Mesenchymal stem cell (in vitro differentiated cells and primary cell): ENCODE results near the gene MLEC.

Experiments
- DNase-seq: peaks from one replicate; pipeline ENCODE4 v3.0.0-alpha.2; 2013
- H2AFZ ChIP-seq: one replicate; pipeline ENCODE4 v1.6.1; 2013; ENCODE audit warnings: low read depth, mild to moderate bottlenecking, control low read depth, inconsistent platforms, low read length, moderate library complexity
- H2AK5ac ChIP-seq: 2 replicates; pipeline ENCODE4 v1.6.1; 2013; ENCODE audit warnings: low read length, moderate library complexity, mild to moderate bottlenecking, inconsistent platforms; ENCODE audit not compliant: severe bottlenecking
- H2BK120ac ChIP-seq: one replicate; pipeline ENCODE4 v1.6.1; 2013; ENCODE audit warnings: low read depth, mild to moderate bottlenecking, inconsistent platforms, low read length, moderate library complexity
- H2BK12ac ChIP-seq, 2 experiments: one replicate each; pipeline ENCODE4 v1.6.1; 2013; ENCODE audit warnings: inconsistent platforms in 2 of 2, low read length in 2 of 2, mild to moderate bottlenecking in 2 of 2, moderate library complexity in 2 of 2, control low read depth in 1 of 2
- H2BK15ac ChIP-seq: one replicate; pipeline ENCODE4 v1.6.1; 2013; ENCODE audit warnings: mild to moderate bottlenecking, low read depth, inconsistent platforms; ENCODE audit not compliant: poor library complexity, severe bottlenecking
- H2BK5ac ChIP-seq: 2 replicates; pipeline ENCODE4 v1.6.1; 2013; ENCODE audit warnings: low read depth, mild to moderate bottlenecking, low read length, control low read depth, inconsistent platforms; ENCODE audit not compliant: poor library complexity, severe bottlenecking
- H3K14ac ChIP-seq, 2 experiments: one replicate each; pipeline ENCODE4 v1.6.1; 2013; ENCODE audit warnings: inconsistent platforms in 2 of 2, low read length in 2 of 2, control low read depth in 1 of 2, mild to moderate bottlenecking in 1 of 2, moderate library complexity in 1 of 2
- H3K18ac ChIP-seq, 2 experiments: one replicate each; pipeline ENCODE4 v1.6.1; 2013; ENCODE audit warnings: inconsistent platforms in 2 of 2, low read length in 2 of 2, control low read depth in 1 of 2, low read depth in 1 of 2, mild to moderate bottlenecking in 1 of 2
- H3K23ac ChIP-seq, 2 experiments: one replicate each; pipeline ENCODE4 v1.6.1; 2013; ENCODE audit warnings: inconsistent platforms in 2 of 2, low read length in 2 of 2, mild to moderate bottlenecking in 2 of 2, moderate library complexity in 2 of 2, control low read depth in 1 of 2
- H3K27ac ChIP-seq: 2 replicates; pipeline ENCODE4 v1.5.1; 2013; ENCODE audit warnings: mild to moderate bottlenecking, moderate library complexity, low read length, control low read depth, inconsistent platforms; ENCODE audit not compliant: poor library complexity, severe bottlenecking
- H3K27me3 ChIP-seq, 2 experiments: 2 replicates each; pipeline versions ENCODE4 v1.6.1 to v1.7.0; 2013; ENCODE audit warnings: low read length in 2 of 2, mild to moderate bottlenecking in 2 of 2, moderate library complexity in 2 of 2, control low read depth in 1 of 2, inconsistent platforms in 1 of 2; ENCODE audit not compliant: control insufficient read depth in 1 of 2, insufficient read depth in 1 of 2
- H3K36me3 ChIP-seq, 2 experiments: 2 replicates each; pipeline versions ENCODE4 v1.6.1 to v1.7.0; 2013; ENCODE audit warnings: low read length in 2 of 2, control low read depth in 1 of 2, inconsistent platforms in 1 of 2, low read depth in 1 of 2, mild to moderate bottlenecking in 1 of 2; ENCODE audit not compliant: insufficient read depth in 2 of 2, control insufficient read depth in 1 of 2
- H3K4ac ChIP-seq, 2 experiments: one replicate each; pipeline ENCODE4 v1.6.1; 2013; ENCODE audit warnings: inconsistent platforms in 2 of 2, low read length in 2 of 2, mild to moderate bottlenecking in 2 of 2, moderate library complexity in 2 of 2, control low read depth in 1 of 2, low read depth in 1 of 2
- H3K4me1 ChIP-seq: 2 replicates; pipeline ENCODE4 v1.6.1; 2013; ENCODE audit warnings: low read depth, low read length, control low read depth; ENCODE audit not compliant: control insufficient read depth, insufficient read depth
- H3K4me2 ChIP-seq: 2 replicates; pipeline ENCODE4 v1.6.1; 2013; ENCODE audit warnings: low read length, mild to moderate bottlenecking, inconsistent platforms; ENCODE audit not compliant: poor library complexity, severe bottlenecking
- H3K4me3 ChIP-seq, 2 experiments: 2 replicates each; pipeline versions ENCODE4 v1.5.1 to v1.7.0; 2013; ENCODE audit warnings: low read length in 2 of 2, mild to moderate bottlenecking in 2 of 2, control low read depth in 1 of 2, low read depth in 1 of 2; ENCODE audit not compliant: insufficient read depth in 1 of 2
- H3K79me1 ChIP-seq: replicated peaks from 2 replicates; pipeline ENCODE4 v1.6.1; 2013; ENCODE audit warnings: mild to moderate bottlenecking, control low read depth, low read length, inconsistent platforms; ENCODE audit not compliant: poor library complexity, severe bottlenecking
- H3K9ac ChIP-seq: 2 replicates; pipeline ENCODE4 v1.7.0; 2013; ENCODE audit warnings: mild to moderate bottlenecking, low read length, moderate library complexity
- H3K9me3 ChIP-seq: 2 replicates; pipeline ENCODE4 v1.7.0; 2013; ENCODE audit warnings: mild to moderate bottlenecking, low read length; ENCODE audit not compliant: control insufficient read depth
- H4K8ac ChIP-seq: one replicate; pipeline ENCODE4 v1.6.1; 2013; ENCODE audit warnings: inconsistent platforms, mild to moderate bottlenecking, low read length, moderate library complexity
- H4K91ac ChIP-seq: one replicate; pipeline ENCODE4 v1.6.1; 2013; ENCODE audit warnings: mild to moderate bottlenecking, low read length, inconsistent platforms
- WGBS: methylation state at CpG from one replicate; pipeline ENCODE4 v1.1.7; 2013; ENCODE audit warnings: mixed read lengths; 5-methylcytosine and 5-hydroxymethylcytosine counted together

The MLEC gene

GRCh38 chr12:120741476-120742421, 54.8 kb downstream of the MLEC start:
- H3K4me1 ChIP-seq: no peaks in the 10 kb centered on the region
- H2BK5ac ChIP-seq: no peak overlapping the region
- no peak overlapping the region for H2BK12ac ChIP-seq
- H2BK120ac ChIP-seq: no peak overlapping the region
- 90% methylated on average over 31 of the region's 33 CpGs for WGBS
- peaks cover 0 to 20% of the 10 kb centered on the region in 2 experiments for H3K36me3 ChIP-seq
- no peak overlapping the region for H3K14ac ChIP-seq
- H3K9ac ChIP-seq: no peak overlapping the region
- H4K8ac ChIP-seq: no peak overlapping the region
- H2BK15ac ChIP-seq: no peak overlapping the region
- H3K4ac ChIP-seq: no peak overlapping the region
- H3K79me1 ChIP-seq: no peaks in the 10 kb centered on the region
- H2AFZ ChIP-seq: no peak overlapping the region
- H3K23ac ChIP-seq: no peak overlapping the region
- no peaks in the 10 kb centered on the region for H3K27me3 ChIP-seq
- no peak overlapping the region for H3K18ac ChIP-seq
- no peak overlapping the region for H3K4me3 ChIP-seq
- no peak overlapping the region for H4K91ac ChIP-seq
- no peak overlapping the region for H2AK5ac ChIP-seq
- H3K27ac ChIP-seq: no peak overlapping the region
- no peaks in the 10 kb centered on the region for H3K9me3 ChIP-seq
- no peak overlapping the region for H3K4me2 ChIP-seq
- DNase-seq: no peak

DNA sequence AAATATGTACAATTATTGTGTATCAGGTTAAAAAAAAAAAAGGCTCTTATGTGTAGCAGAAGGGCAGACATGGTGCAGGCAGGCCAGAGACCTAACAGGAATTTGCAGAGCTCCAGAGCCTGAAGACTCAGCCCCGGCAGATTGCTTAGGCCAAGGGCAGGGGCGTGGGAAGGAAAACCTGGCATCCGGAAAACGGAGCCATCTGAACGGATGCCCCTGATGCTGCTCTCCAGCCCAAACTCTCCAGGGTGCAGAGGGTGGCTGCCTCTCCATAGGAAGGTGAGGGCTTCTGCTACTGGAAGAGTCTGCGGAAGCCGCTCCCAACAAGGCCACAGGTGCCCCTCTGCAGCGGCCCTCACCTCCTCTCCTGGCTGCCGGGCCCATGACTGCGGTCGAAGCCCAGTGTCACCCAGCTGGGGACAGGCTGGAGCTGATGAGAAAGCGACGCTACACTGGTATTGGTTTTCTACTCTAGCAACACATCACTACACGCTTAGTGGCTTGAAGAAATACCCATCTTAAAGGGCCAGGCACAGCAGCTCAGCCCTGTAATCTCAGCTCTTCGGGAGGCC, 58.1 kb downstream of the MLEC start:
- WGBS: 91% methylated on average over 15 of the region's 15 CpGs

GRCh38 chr12:120748242-120748641, 61.3 kb downstream of the MLEC start:
- H3K9me3 ChIP-seq: no peaks in the 10 kb centered on the region
- H3K4ac ChIP-seq: no peak overlapping the region
- no peak overlapping the region for H3K23ac ChIP-seq
- no peak overlapping the region for H3K4me2 ChIP-seq
- no peak overlapping the region for H2AK5ac ChIP-seq
- no peak overlapping the region for H2AFZ ChIP-seq
- no peak overlapping the region for H3K27ac ChIP-seq
- no peaks in the 10 kb centered on the region for H3K4me1 ChIP-seq
- H3K4me3 ChIP-seq: no peak overlapping the region
- H3K14ac ChIP-seq: no peak overlapping the region
- no peak overlapping the region for H3K18ac ChIP-seq
- no peak overlapping the region for H3K9ac ChIP-seq
- peak; percentile 9 for DNase-seq
- H2BK5ac ChIP-seq: no peak overlapping the region
- H2BK120ac ChIP-seq: no peak overlapping the region
- WGBS: 85% methylated on average over 7 of the region's 7 CpGs
- no peaks in the 10 kb centered on the region for H3K36me3 ChIP-seq
- no peaks in the 10 kb centered on the region for H3K27me3 ChIP-seq
- no peak overlapping the region for H4K8ac ChIP-seq
- no peak overlapping the region for H2BK12ac ChIP-seq
- no peak overlapping the region for H4K91ac ChIP-seq
- H2BK15ac ChIP-seq: no peak overlapping the region
- H3K79me1 ChIP-seq: no peaks in the 10 kb centered on the region

More for the DNA sequence above, 58.1 kb downstream of the MLEC start:
- Histone ChIP-seq H2BK15ac (no peak overlapping the region), H3K4me1 (no peaks in the 10 kb centered on the region), H3K27me3 (no peaks in the 10 kb centered on the region), H4K8ac (no peak overlapping the region), H3K14ac (no peak overlapping the region), H3K4me2 (no peak overlapping the region), H3K4me3 (no peak overlapping the region), H2AK5ac (no peak overlapping the region), H3K27ac (no peak overlapping the region), H3K9ac (no peak overlapping the region), H3K9me3 (no peaks in the 10 kb centered on the region), H3K4ac (no peak overlapping the region), H2BK12ac (no peak overlapping the region), H3K79me1 (no peaks in the 10 kb centered on the region), H2AFZ (no peak overlapping the region), H2BK120ac (no peak overlapping the region), H3K23ac (no peak overlapping the region), H3K18ac (no peak overlapping the region), H2BK5ac (no peak overlapping the region), H3K36me3 (peaks cover 0 to 5% of the 10 kb centered on the region in 2 experiments), H4K91ac (no peak overlapping the region)
- no peak for DNase-seq

- H3K27me3 ChIP-seq: no peaks in the 10 kb centered on the region
- 56% methylated on average over 4 of the region's 5 CpGs for WGBS
Measured at GRCh38 chr12:120749256-120749655, 62.3 kb downstream of the MLEC start.

More at GRCh38 chr12:120749256-120749655, 62.3 kb downstream of the MLEC start:
- Histone ChIP-seq H3K4ac (no peak overlapping the region), H2BK120ac (no peak overlapping the region), H3K36me3 (no peaks in the 10 kb centered on the region), H3K79me1 (no peaks in the 10 kb centered on the region), H3K27ac (no peak overlapping the region), H3K4me2 (no peak overlapping the region), H3K4me1 (no peaks in the 10 kb centered on the region), H2AK5ac (no peak overlapping the region), H4K91ac (no peak overlapping the region), H3K4me3 (no peak overlapping the region), H2BK15ac (no peak overlapping the region), H3K14ac (no peak overlapping the region), H3K23ac (no peak overlapping the region), H2BK5ac (no peak overlapping the region), H2AFZ (no peak overlapping the region), H3K9ac (no peak overlapping the region), H2BK12ac (no peak overlapping the region), H4K8ac (no peak overlapping the region), H3K9me3 (no peaks in the 10 kb centered on the region), H3K18ac (no peak overlapping the region)
- DNase-seq: no peak
